Tongue (tissue), 2 donors: Measurements from ENCODE around the gene CFAP43. TPM values are rescaled to one million over a fixed set of nuclear protein-coding genes. Genes with fewer than 3 reads are reported as not detected.
A peak's percentile ranks its signal among the peaks of the same experiment; 100 is the strongest.
"Not testable (repeated sequence)": the region's sequence is repeated elsewhere in the genome, so short reads cannot be mapped to it uniquely, and the experiment has no call there.

Experiments
- DNase-seq: peaks from one replicate; pipeline ENCODE4 v3.0.0-alpha.2; 2015
- total RNA-seq: library from RNA; depleted of rRNA; stranded (reverse); fragments of >200 nt; gene quantifications from one replicate; pipeline ENCODE4 v1.2.3, GENCODE V29; 2014

Gene CFAP43
- total RNA-seq, 1 donor from 2014 or later: 1.1 TPM

- DNase-seq: no peak
Observed at GRCh38 chr10:104257235-104257634, 25.1 kb upstream of the CFAP43 start.

GRCh38 chr10:104256335-104256961 is 24.3 kb upstream of the CFAP43 start:
- peak; percentile 14 for DNase-seq

GRCh38 chr10:104255311-104255981 is 23.3 kb upstream of the CFAP43 start:
- DNase-seq: peak; percentile 51

- peak; percentile 73 for DNase-seq
Observed at GRCh38 chr10:104254493-104255310, 22.5 kb upstream of the CFAP43 start, which contains the start of gene GSTO1. TSS of gene GSTO1 (plus strand) at chr10:104254892. CDS start at chr10:104254929, 37 bp downstream.

GRCh38 chr10:104253606-104254410 is 21.6 kb upstream of the CFAP43 start:
- DNase-seq: no peak

GRCh38 chr10:104253106-104253505 is 20.9 kb upstream of the CFAP43 start:
- no peak for DNase-seq

GRCh38 chr10:104252368-104252767 is 20.2 kb upstream of the CFAP43 start:
- DNase-seq: no peak

GRCh38 chr10:104251443-104251842 is 19.3 kb upstream of the CFAP43 start:
- no peak for DNase-seq

- no peak for DNase-seq
Observed at GRCh38 chr10:104250371-104250770, 18.2 kb upstream of the CFAP43 start.

- DNase-seq: not testable (repeated sequence)
Observed at GRCh38 chr10:104248931-104249330, 16.8 kb upstream of the CFAP43 start.

GRCh38 chr10:104247513-104248146 is 15.5 kb upstream of the CFAP43 start:
- no peak for DNase-seq

GRCh38 chr10:104246976-104247375 is 14.8 kb upstream of the CFAP43 start:
- DNase-seq: no peak

GRCh38 chr10:104245066-104245632 is 13.0 kb upstream of the CFAP43 start:
- DNase-seq: no peak

GRCh38 chr10:104243512-104243911 is 11.3 kb upstream of the CFAP43 start:
- DNase-seq: no peak

GRCh38 chr10:104243009-104243408 is 10.8 kb upstream of the CFAP43 start:
- not testable (repeated sequence) for DNase-seq

GRCh38 chr10:104242545-104242944 is 10.4 kb upstream of the CFAP43 start:
- DNase-seq: no peak

- DNase-seq: no peak
Observed at GRCh38 chr10:104240078-104240477, 7.9 kb upstream of the CFAP43 start.

- no peak for DNase-seq
Observed at GRCh38 chr10:104235801-104236200, 3.6 kb upstream of the CFAP43 start.

- DNase-seq: no peak
Observed at GRCh38 chr10:104234934-104235333, 2.8 kb upstream of the CFAP43 start.

- DNase-seq: no peak
Observed at GRCh38 chr10:104233817-104234216, 1.7 kb upstream of the CFAP43 start.

- no peak for DNase-seq
Observed at GRCh38 chr10:104232613-104233102, 494 bp upstream of the CFAP43 start.
